GM19099 (cell line): ENCODE measurements around the gene VPS16.

ENCODE experiments used
- POLR2A ChIP-seq: IDR thresholded peaks from 3 replicates; pipeline ENCODE4 v1.6.1; 2011; ENCODE audit warnings: low read depth; ENCODE audit not compliant: insufficient read length; ENCODE audit errors: extremely low read depth

Gene VPS16

DNA sequence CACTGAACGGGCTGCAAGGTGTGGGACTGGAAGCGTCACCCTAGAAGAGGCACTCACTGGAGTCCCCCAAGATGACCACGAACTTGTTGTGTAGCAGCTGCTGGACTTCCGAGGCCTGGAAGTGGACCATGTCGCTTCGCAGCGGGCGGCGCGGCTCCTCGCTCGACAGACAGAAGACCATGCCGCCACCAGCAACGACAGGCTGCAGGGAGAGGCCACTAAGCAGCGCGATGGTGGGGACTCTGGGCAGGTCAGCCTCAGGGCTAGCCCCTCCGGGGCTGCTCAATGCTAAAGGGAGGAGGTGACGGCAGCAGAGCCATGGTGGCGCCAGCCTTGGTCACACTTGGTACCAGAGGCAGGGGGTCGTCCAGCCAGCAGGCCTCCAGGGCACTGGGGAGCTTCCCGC, 810 bp upstream of the VPS16 start:
- no peak for TF ChIP-seq POLR2A

DNA sequence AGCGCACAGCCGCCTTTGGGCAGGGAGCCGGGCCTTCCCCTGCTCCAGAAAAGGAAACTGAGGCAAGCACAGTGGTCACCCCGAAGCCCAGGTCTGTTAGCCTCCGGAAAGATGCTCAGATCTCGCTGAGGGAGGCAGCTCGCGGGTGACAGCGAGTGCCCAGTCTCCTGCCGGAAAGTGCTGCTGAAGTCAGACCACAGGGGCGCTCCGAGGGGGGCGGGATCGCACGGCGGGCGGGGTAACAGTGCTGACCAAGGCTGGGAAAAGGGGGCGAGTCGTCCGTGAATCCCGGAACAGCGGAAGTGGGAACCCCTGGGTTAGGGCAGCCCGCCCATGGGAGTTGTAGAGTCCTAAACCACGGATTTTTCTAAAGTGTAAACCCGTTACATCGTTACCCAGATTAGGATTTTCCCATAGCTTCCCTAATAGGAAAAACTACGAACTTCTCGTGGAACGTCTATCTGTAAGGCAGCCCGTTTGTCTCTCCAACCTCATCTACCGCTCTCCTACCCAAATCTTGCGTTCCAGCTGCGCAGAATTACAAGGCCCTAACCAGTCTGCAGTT, 504 bp downstream of the VPS16 start:
- TF ChIP-seq POLR2A = no peak

DNA sequence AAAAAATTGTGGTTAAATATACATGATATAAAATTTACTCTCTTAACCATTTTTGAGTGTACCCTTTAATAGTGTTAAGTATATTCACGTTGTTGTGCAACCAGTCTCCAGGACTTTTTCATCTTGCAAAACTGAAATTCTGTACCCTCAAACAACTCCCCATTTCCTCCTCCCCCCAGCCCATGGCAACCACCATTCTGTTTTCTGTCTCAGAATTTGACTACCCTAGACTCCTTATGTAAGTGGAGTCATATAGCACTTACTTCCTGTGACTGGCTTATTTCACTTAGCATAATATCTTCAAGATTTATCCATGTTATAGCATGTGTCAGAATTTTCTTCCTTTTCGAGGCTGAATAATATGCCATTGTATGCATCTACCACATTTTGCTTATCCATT, 5.1 kb downstream of the VPS16 start:
- TF ChIP-seq POLR2A = no peak

DNA sequence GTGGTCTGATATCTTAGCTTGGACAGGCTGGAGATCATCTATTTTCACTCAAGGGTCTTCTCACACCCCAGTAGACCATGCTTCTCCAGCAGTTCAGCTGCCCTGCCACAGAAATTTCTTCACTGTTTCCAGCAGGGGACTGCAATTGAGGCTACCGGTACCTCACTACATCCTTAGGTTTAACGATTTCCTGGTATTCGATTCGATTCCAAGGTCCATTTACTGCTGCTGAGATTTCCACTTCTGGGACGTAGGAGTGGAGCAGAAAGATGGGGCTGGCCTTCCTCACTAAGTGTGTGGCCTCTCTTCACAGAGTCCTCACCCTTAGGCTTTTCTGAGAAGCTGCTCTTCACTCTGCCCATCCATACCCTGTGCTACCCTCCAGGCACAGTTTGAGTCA, 6.2 kb downstream of the VPS16 start:
- no peak for TF ChIP-seq POLR2A

DNA sequence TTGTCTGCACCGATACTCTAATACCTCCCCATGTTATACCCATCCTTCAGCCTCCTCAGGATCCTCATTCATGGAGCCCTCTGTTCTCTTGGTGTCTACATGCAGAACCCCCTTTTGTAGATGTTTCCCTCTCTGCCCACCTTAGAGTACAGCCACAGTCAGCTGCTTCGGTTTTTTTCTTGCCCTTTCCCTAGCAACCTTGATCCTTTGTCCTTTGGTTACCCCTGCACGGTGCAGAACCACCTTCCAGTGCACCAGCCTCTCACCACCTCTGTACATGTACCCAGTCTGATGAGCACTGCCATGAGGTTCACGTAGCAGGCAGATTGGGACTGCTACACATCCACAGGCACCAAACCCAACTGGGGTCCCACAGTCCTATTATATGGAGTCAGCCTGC, 7.3 kb downstream of the VPS16 start:
- no peak for TF ChIP-seq POLR2A

DNA sequence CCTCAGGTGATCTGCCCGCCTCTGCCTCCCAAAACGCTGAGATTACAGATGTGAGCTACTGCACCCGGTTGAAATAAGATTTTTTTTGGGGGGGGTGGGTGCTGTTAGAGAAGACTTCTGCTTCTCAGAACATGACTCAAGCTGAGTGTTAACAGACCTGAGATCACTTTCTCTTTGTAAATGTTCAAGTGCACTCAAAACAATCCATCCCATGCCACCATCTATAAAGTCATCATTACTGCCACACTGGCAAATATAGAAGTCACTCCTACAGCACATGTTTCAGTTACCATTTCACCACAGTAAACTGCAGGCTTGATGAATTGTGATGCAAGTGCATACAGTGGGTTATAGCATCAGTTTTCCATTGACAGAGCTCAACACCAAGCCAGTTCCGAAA, 9.0 kb downstream of the VPS16 start:
- no peak for TF ChIP-seq POLR2A

DNA sequence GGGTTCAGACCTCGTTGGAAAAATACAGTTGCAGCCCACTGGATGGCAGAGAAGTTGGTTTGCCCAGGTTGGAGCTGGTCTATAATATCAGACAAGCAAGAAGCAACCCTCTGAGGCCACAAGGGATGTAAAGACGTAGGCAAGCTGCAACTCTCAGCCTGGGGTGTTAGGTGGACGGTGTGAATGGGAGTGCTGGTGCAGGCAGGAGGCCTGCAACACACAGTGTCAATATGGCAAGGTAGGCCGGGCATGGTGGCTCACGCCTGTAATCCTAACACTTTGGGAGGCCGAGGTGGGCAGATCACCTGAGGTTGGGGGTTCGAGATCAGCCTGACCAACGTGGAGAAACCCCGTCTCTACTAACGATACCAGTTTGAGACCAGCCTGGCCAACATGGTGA, 10.5 kb downstream of the VPS16 start:
- TF ChIP-seq POLR2A = no peak

DNA sequence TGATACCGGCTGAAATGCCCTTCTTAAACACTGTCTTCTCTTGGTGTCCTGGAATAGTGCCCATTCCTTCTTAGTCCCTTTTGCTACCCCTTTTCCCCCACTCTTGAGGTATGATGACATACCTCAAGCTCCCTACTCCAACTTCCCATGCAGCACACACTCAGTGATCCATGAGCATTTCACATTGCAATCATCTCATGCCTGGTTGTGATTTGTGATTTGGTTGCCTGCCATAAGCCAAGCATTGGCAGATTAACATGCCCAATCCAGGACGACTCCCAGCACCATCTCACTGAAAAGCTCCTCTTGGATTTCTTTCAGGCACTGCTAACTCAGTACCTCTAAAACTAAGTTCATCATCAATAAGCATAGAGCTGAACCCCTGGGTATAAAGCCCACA, 18.0 kb downstream of the VPS16 start:
- TF ChIP-seq POLR2A = no peak

DNA sequence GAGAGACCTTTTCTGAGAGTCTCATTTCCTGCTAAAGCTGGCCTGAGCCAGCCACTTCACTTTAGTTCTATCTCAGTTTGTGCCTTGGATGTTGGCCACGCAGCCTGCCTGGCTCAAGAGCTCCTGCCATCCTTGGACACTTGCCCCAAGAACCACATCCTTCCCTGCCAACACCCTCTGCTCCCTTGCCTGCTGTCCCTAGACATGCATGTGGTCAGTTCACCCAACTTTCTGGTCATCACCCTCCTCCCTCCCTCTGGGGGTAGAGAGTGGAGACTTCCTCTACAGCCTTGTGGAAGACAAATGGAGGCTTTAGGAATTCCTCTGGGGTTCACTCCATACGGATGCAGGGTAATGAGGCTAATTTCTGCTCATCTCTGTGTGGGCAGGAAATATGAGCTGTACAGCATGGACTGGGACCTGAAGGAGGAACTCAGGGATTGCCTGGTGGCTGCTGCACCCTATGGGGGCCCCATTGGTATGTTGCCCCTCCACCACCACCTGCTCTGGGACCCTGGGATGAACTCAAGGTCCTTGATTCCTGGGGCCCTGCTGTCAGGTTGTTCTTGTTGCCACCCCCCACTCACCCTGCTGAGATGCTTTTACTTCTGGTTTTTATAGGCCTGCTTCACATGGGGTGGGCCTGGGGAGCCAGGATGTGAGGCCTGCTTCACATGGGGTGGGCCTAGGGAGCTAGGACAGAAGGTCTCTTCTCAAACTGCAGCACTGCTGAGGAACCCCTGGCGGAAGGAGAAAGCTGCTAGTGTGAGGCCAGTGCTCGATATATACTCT, 19.0 kb downstream of the VPS16 start:
- TF ChIP-seq POLR2A = no peak

DNA sequence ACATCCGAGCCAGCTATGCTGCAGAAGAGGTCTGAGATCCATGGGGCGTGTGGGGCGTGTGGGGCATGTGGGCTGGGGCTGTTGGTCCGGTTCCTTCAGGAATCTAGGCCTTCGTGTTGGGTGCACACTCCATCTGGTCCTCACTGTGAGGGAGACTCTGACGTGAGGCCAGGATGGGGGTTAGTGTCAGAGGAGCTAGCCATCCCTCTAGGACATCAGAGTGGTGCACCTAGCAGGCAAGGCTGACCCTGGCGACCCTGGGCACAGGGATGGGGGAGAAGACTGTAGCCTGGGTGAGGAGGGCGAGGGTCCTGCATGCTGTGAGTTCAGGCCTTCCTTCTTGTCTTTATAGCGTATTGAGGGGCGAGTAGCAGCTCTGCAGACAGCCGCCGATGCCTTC, 24.1 kb downstream of the VPS16 start:
- no peak for TF ChIP-seq POLR2A

DNA sequence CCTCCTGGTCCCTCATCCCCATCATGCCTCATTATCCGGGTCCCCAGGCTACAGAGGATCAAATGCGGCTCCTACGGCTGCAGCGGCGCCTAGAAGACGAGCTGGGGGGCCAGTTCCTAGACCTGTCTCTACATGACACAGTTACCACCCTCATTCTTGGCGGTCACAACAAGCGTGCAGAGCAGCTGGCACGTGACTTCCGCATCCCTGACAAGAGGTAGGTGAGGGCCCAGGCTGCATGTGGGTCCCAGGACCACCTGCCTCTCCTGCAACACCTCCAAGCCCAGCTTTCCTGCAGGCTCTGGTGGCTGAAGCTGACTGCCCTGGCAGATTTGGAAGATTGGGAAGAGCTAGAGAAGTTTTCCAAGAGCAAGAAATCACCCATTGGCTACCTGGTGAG, 24.6 kb downstream of the VPS16 start:
- no peak for TF ChIP-seq POLR2A

DNA sequence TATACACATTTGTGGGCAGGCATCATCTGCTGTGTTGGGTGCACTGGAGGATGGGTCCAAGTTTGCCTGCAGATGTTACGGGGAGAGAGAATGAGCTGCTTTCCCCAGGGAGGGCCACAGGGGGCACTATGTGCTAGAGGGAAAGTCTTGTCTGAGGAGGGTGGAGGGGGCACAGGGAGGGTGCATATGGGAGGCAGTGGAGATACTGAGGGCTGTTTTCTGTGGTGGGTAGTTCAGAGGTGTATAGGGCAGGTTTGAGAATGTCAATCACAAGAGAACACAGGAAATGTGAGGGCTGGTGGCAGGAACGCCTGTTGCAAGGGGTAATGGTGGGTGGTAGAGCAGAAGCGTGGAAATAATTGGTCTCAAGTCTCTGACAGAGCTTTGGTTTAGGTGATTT, 25.1 kb downstream of the VPS16 start:
- TF ChIP-seq POLR2A = no peak

DNA sequence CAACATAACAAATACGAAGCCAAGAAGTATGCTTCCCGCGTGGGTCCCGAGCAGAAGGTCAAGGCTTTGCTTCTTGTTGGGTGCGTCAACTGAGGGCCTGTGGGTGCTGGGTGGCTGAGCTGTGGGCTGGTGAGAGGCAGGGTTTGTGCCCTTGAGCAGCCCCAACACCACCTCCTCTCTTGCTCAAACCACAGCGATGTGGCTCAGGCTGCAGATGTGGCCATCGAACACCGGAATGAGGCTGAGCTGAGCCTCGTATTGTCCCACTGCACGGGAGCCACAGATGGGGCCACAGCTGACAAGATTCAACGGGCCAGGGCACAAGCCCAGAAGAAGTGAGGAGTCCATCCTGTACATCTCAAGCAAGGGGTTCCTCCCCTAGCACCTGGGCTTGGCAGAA, 25.7 kb downstream of the VPS16 start:
- no peak for TF ChIP-seq POLR2A

DNA sequence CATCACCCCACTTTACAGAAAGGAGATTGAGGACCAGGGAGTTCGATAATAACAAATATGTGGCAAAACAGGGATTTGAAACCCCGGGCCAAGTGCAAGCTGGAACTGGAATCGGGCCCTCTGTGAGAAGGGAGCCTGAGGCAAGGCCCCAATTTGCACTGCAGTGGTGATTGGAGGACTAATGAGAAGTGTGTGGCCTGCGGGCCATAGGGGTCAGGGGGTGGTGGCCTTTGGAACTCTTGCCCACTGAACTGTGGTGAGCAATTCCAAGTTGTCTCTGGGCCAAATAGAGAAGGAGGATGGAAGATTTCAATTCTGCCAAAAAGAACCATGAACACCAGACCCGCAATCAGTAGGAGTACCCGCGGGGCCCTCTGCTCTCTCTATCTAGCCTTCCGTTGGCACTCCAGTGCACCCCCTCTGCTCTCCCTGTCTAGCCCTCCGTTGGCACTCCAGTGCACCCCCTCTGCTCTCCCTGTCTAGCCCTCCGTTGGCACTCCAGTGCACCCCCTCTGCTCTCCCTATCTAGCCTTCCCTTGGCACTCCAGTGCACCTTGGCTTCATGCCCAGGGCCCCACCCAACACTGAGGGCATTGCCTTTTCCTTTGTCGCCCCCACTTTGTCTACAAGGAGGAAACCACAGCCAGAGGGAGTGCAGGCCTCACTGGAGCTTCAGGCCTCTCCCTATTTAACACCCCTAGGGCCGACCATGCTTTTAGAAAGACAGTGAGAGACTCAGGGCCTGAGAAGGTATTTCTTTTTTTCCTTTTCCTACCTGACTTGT, 26.7 kb downstream of the VPS16 start:
- no peak for TF ChIP-seq POLR2A

DNA sequence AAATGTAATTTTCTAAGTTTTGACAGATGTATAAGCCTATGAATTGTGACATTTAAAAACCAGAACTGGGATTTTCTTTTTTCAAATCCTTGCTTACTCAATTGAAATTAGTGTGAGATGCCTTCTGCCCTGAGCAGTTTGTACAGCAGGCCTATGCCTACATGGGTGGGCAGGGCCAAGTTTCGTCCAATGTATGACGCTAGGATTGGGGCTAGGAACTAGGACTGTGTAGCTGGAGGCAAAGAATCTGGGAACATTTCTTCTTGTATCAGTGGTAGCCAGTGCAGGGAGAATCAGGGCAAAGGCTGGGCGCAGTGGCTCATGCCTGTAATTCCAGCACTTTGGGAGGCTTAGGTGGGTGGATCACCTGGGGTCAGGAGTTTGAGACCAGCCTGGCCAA, 28.8 kb downstream of the VPS16 start:
- TF ChIP-seq POLR2A = no peak

DNA sequence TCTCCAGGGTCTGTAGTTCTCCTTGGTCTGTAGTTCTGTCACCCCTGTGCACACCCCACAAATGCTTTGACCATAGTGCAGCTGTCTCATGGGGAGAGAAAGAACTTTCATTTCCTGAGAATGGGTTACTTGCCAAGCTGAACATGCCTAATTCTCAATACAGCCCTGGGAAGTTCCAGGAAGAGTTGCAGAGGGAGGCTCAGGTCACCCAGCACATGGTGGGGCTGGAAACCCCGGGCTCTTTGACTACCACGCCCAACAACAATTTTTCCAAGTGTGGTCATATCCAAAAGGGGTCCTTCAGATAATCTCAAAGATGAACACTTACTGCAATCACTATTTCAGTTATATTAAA, 30.5 kb downstream of the VPS16 start:
- TF ChIP-seq POLR2A = no peak

DNA sequence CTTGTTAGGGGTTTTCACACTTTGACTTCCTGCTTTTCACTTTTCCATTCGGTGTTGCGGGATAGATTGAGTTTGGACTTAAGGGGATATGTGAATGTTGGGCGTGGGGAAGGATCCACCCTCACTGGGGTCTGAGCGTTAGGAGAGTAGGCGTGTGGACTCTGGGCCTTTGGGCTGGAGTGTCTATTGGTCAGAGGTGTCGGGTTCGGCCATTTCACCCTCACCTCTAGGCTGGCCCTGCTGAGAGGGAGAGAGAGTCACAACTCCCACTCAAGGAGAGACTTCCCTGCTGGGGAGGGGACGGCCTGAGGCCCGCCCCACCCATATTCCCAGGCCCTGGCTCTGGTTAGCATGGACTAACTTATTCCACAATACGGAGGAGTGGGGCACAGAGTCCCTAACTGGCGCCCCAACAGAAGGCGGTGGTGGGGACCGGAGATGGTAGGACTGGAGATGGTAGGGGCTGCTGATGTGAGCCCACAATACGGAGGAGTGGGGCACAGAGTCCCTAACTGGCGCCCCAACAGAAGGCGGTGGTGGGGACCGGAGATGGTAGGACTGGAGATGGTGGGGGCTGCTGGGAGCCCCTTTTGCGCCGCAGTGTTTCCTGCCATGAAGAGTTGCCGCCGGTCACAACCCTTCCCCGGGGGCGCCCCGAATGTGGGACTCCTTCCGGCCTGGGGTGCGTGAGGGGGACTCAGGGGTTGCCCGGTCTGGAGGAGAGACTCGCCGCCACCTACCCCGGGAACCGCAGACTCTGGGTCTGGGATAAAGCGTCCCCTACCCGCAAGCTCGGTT, 31.3 kb downstream of the VPS16 start:
- no peak for TF ChIP-seq POLR2A
